Measurements from ENCODE around the gene ARHGEF2. TPM values are rescaled to one million over a fixed set of nuclear protein-coding genes. Genes with fewer than 3 reads are reported as not detected.
"Not testable (repeated sequence)": the region's sequence is repeated elsewhere in the genome, so short reads cannot be mapped to it uniquely, and the experiment has no call there.

ARHGEF2 gene
- total RNA-seq, 2 experiments from 2014 or later: 147 to 150 TPM

DNA sequence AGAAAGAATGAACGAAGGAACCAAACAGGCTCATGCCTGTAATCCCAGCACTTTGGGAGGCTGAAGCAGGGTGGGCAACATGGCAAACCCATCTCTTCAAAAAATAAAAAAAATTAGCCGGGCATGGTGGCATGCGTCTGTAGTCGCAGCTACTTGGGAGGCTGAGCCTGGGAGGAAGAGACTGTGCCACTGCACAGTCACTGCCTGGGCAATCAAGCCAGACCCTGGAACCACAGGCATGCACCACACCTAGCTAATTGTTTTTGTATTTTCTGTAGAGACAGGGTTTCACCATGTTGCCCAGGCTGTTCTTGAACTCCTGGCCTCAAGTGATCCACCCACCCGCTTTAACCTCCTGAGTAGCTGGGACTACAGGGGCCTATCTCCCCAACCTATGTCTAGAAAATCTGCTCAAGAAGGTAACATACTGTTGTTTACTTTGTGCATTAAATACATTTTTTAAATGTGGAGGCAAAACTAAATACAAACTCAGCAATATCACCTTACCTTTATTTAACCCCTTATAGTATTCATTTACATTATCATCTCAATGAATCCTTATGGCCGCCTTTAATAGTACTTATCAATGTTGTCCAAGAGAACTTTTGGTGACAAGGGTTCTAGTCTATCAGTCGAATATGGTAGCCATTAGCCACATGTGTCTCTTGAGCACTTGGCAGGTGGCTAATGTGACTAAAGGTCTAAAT lies 46.9 kb downstream of the ARHGEF2 start:
- Mint-ChIP-seq H3K36me3 (ENCODE audit: low read depth) (peaks cover 49% of the 10 kb centered on the region), H3K4me3 (no peak overlapping the region), H3K27ac (peak overlapping the region; percentile 27), H3K9me3 (no peaks in the 10 kb centered on the region), H3K27me3 (no peaks in the 10 kb centered on the region), H3K4me1 (ENCODE audit: low read depth) (peaks cover 39% of the 10 kb centered on the region)
- intact Hi-C loops (cut with micrococcal nuclease): no loop called here
- DNase-seq (no peak), ATAC-seq (no peak)
- CTCF ChIA-PET: interaction anchor here (1.2 to 6.1 kb wide), 4 partner anchors 45 to 135 kb away, joined by 3 to 78 read pairs (median 12); partner anchors contain the start of genes LAMTOR2 and UBQLN4
- TF ChIP-seq, protein P1, sequence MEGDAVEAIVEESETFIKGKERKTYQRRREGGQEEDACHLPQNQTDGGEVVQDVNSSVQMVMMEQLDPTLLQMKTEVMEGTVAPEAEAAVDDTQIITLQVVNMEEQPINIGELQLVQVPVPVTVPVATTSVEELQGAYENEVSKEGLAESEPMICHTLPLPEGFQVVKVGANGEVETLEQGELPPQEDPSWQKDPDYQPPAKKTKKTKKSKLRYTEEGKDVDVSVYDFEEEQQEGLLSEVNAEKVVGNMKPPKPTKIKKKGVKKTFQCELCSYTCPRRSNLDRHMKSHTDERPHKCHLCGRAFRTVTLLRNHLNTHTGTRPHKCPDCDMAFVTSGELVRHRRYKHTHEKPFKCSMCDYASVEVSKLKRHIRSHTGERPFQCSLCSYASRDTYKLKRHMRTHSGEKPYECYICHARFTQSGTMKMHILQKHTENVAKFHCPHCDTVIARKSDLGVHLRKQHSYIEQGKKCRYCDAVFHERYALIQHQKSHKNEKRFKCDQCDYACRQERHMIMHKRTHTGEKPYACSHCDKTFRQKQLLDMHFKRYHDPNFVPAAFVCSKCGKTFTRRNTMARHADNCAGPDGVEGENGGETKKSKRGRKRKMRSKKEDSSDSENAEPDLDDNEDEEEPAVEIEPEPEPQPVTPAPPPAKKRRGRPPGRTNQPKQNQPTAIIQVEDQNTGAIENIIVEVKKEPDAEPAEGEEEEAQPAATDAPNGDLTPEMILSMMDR (IDR thresholded peaks at IDR 0.05): no peak
- POLR2A ChIA-PET: interaction anchor here (0.5 to 6.0 kb wide), 8 partner anchors 10 to 1765 kb away, joined by 3 to 46 read pairs (median 4); partner anchors contain the start of gene ARHGEF2

DNA sequence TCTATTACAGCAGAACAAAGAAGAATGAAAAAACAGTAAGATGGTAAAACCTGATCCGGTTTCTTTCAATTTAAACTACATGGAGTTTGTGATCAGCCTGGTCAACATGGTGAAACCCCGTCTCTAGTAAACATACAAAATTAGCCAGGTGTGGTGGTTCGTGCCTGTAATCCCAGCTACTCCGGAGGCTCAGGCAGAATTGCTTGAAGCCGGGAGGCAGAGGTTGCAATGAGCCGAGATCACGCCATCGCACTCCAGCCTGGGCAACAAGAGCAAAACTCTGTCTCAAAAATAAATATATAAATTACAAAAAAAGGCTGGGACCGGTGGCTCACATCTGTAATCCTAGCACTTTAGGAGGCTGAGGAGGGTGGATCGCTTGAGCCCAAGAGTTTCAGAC lies 47.6 kb downstream of the ARHGEF2 start:
- peak overlapping the region; percentile 70 for H3K27ac Mint-ChIP-seq
- DNase-seq; H3K27me3 Mint-ChIP-seq; intact Hi-C loops (cut with micrococcal nuclease); ATAC-seq; H3K9me3 Mint-ChIP-seq: not testable (repeated sequence)
- peaks cover 52% of the 10 kb centered on the region for H3K36me3 Mint-ChIP-seq (ENCODE audit: low read depth)
- CTCF ChIA-PET: interaction anchor here (1.2 to 6.1 kb wide), 4 partner anchors 48 to 123 kb away, joined by 3 to 78 read pairs (median 6); partner anchors contain the start of genes ARHGEF2, LAMTOR2 and UBQLN4
- H3K4me1 Mint-ChIP-seq (ENCODE audit: low read depth): peaks cover 36% of the 10 kb centered on the region
- peak overlapping the region; percentile 38 for H3K4me3 Mint-ChIP-seq
- POLR2A ChIA-PET: interaction anchor here (0.5 to 6.0 kb wide), 6 partner anchors 9 to 1764 kb away, joined by 3 to 46 read pairs (median 11); partner anchors contain the start of gene ARHGEF2

DNA sequence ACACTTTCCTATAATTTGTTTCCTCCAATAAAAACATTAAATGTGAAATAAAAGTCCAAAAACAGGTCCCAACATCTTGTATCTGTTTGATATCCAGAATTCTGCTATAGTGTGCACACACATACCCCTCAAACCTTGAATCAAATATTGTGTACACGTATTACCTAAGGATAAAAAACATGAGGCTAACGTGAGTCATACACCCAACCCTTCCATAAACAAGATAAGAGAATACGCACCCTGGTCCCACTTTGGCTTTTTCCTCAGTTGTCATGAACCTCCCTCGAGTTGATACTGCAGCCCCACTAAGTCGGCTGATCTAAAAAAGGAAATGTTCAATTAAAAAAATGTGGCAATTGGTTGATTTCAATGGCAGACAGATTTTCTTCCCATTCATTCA lies 49.3 kb downstream of the ARHGEF2 start:
- POLR2A ChIA-PET: interaction anchor here (0.6 to 5.5 kb wide), 3 partner anchors 7 to 100 kb away, joined by 3 to 35 read pairs (median 18); partner anchors contain the start of gene ARHGEF2
- H3K27ac Mint-ChIP-seq: peak overlapping the region; percentile 31

DNA sequence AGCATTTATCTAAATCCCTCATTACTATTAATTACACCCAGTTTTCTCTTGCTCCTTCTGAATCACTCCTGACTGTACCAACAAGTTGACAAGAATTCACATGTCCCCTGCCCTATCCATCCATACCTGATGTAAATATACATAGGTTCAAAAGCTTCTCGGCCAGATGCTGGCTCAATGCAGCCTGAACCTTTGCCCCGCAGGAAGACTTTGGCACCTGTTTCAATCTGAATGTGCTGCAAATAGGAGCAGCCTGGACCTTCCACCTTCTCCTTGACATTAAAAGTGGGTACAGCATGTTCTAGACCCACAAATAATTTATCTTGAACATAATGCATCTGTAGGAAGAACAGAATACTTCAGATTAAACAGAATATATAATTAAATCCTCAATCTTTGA lies 52.8 kb downstream of the ARHGEF2 start:
- Mint-ChIP-seq H3K27me3 (no peaks in the 10 kb centered on the region), H3K9me3 (no peaks in the 10 kb centered on the region), H3K36me3 (ENCODE audit: low read depth) (peaks cover 57% of the 10 kb centered on the region), H3K4me1 (ENCODE audit: low read depth) (peaks cover 15% of the 10 kb centered on the region), H3K27ac (no peak overlapping the region), H3K4me3 (no peak overlapping the region)
- POLR2A ChIA-PET: no interaction called here
- intact Hi-C loops (cut with micrococcal nuclease): no loop called here
- no peak for ATAC-seq
- TF ChIP-seq, protein P1 (IDR thresholded peaks at IDR 0.05): no peak
- CTCF ChIA-PET: no interaction called here
- no peak for DNase-seq

More for the DNA sequence above, 49.3 kb downstream of the ARHGEF2 start:
- intact Hi-C loops (cut with micrococcal nuclease): no loop called here
- CTCF ChIA-PET: interaction anchor here (1.9 kb wide), 1 partner anchor 61 kb away, joined by 7 read pairs; no protein-coding TSS in a partner anchor
- Mint-ChIP-seq H3K27me3 (no peaks in the 10 kb centered on the region), H3K9me3 (no peaks in the 10 kb centered on the region), H3K4me1 (ENCODE audit: low read depth) (peaks cover 36% of the 10 kb centered on the region), H3K4me3 (no peak overlapping the region), H3K36me3 (ENCODE audit: low read depth) (peaks cover 56% of the 10 kb centered on the region)
- ATAC-seq (no peak), DNase-seq (no peak)
- TF ChIP-seq, protein P1 (IDR thresholded peaks at IDR 0.05): no peak

- no peaks in the 10 kb centered on the region for H3K4me1 Mint-ChIP-seq (ENCODE audit: low read depth)
- ChIA-PET POLR2A (interaction anchor here (0.7 to 5.1 kb wide), 3 partner anchors 11 to 56 kb away, joined by 3 to 35 read pairs (median 4); partner anchors contain the start of gene KHDC4), CTCF (interaction anchor here (2.9 kb wide), 1 partner anchor 17 kb away, joined by 9 read pairs; no protein-coding TSS in a partner anchor)
- H3K9me3 Mint-ChIP-seq: no peaks in the 10 kb centered on the region
- intact Hi-C loops (cut with micrococcal nuclease): no loop called here
- no peaks in the 10 kb centered on the region for H3K27me3 Mint-ChIP-seq
- DNase-seq (no peak), ATAC-seq (no peak)
- H3K4me3 Mint-ChIP-seq: no peak overlapping the region
- H3K36me3 Mint-ChIP-seq (ENCODE audit: low read depth): peaks cover 58% of the 10 kb centered on the region
- TF ChIP-seq, protein P1 (IDR thresholded peaks at IDR 0.05): no peak
- H3K27ac Mint-ChIP-seq: no peak overlapping the region
Measured at GRCh38 chr1:155920717-155921116, 57.6 kb downstream of the ARHGEF2 start.
